ENCODE measurements around the gene DISP3. TPM values are rescaled to one million over a fixed set of nuclear protein-coding genes. Genes with fewer than 3 reads are reported as not detected.

Gene DISP3
- total and polyA plus RNA-seq, 9 donors, result 0.08 to 0.36 (median 0.23) TPM; not detected in 5

GRCh38 chr1:11550664-11551283, 71.8 kb downstream of the DISP3 start:
- Histone ChIP-seq H3K36me3 (no peaks in the 10 kb centered on the region), H3K27me3 (no peaks in the 10 kb centered on the region), H3K27ac (no peak overlapping the region), H3K4me1 (ENCODE audit: insufficient read depth) (no peaks in the 10 kb centered on the region), H3K4me3 (no peak overlapping the region), H3K9me3 (no peaks in the 10 kb centered on the region)
- DNase-seq, result peak in 4 of 5 donors; percentile 48 to 75 (median 61)
- intact Hi-C loops (cut with DNase I), result loop anchor here in 1 of 4 donors (10.0 kb wide), 1 partner anchor 466 kb away; no protein-coding TSS in a partner anchor
- 7 to 9% (median 8%) methylated on average over 12 of the region's 12 CpGs for WGBS, 3 donors
- no peak for TF ChIP-seq POLR2A (IDR thresholded peaks at IDR 0.05)
- no peak for TF ChIP-seq EP300 (IDR thresholded peaks at IDR 0.05)
- no peak for TF ChIP-seq CTCF (IDR thresholded peaks at IDR 0.05)

- no peak for DNase-seq
- Histone ChIP-seq H3K27me3 (no peaks in the 10 kb centered on the region), H3K4me3 (no peak overlapping the region), H3K4me1 (ENCODE audit: insufficient read depth) (no peaks in the 10 kb centered on the region), H3K27ac (no peak overlapping the region), H3K36me3 (no peaks in the 10 kb centered on the region), H3K9me3 (no peaks in the 10 kb centered on the region)
- intact Hi-C loops (cut with DNase I), result loop anchor here in 1 of 4 donors (10.0 kb wide), 1 partner anchor 473 kb away; no protein-coding TSS in a partner anchor
- 12 to 16% (median 14%) methylated on average over 8 of the region's 8 CpGs for WGBS, 3 donors
- TF ChIP-seq POLR2A (IDR thresholded peaks at IDR 0.05) (no peak), EP300 (IDR thresholded peaks at IDR 0.05) (no peak), CTCF (IDR thresholded peaks at IDR 0.05) (no peak)
Measured at GRCh38 chr1:11558276-11558675, 79.3 kb downstream of the DISP3 start.

- Histone ChIP-seq H3K4me3 (no peak overlapping the region), H3K27me3 (no peaks in the 10 kb centered on the region), H3K36me3 (no peaks in the 10 kb centered on the region), H3K9me3 (no peaks in the 10 kb centered on the region), H3K27ac (no peak overlapping the region), H3K4me1 (ENCODE audit: insufficient read depth) (no peaks in the 10 kb centered on the region)
- DNase-seq, result no peak
- TF ChIP-seq CTCF (IDR thresholded peaks at IDR 0.05) (no peak), POLR2A (IDR thresholded peaks at IDR 0.05) (no peak), EP300 (IDR thresholded peaks at IDR 0.05) (no peak)
- WGBS, 3 donors, result 62 to 75% (median 69%) methylated on average over 7 of the region's 7 CpGs
- intact Hi-C loops (cut with DNase I), result loop anchor here in 1 of 4 donors (10.0 kb wide), 1 partner anchor 474 kb away; no protein-coding TSS in a partner anchor
Measured at GRCh38 chr1:11558871-11559590, 80.1 kb downstream of the DISP3 start.

GRCh38 chr1:11559591-11559970, 80.6 kb downstream of the DISP3 start:
- no peak for TF ChIP-seq POLR2A (IDR thresholded peaks at IDR 0.05)
- no peak for TF ChIP-seq EP300 (IDR thresholded peaks at IDR 0.05)
- no peak for TF ChIP-seq CTCF (IDR thresholded peaks at IDR 0.05)
- 52 to 58% (median 56%) methylated on average over 6 of the region's 6 CpGs for WGBS, 3 donors
- H3K9me3 ChIP-seq, result no peaks in the 10 kb centered on the region
- no peaks in the 10 kb centered on the region for H3K27me3 ChIP-seq
- no peak overlapping the region for H3K27ac ChIP-seq
- intact Hi-C loops (cut with DNase I), result loop anchor here in 1 of 4 donors (10.0 kb wide), 1 partner anchor 475 kb away; no protein-coding TSS in a partner anchor
- H3K4me1 ChIP-seq (ENCODE audit: insufficient read depth), result no peaks in the 10 kb centered on the region
- H3K36me3 ChIP-seq, result no peaks in the 10 kb centered on the region
- DNase-seq, result no peak
- H3K4me3 ChIP-seq, result no peak overlapping the region

Data from ovary (tissue), 9 donors.